ENCODE data around the gene BAIAP3.

The BAIAP3 gene

DNA sequence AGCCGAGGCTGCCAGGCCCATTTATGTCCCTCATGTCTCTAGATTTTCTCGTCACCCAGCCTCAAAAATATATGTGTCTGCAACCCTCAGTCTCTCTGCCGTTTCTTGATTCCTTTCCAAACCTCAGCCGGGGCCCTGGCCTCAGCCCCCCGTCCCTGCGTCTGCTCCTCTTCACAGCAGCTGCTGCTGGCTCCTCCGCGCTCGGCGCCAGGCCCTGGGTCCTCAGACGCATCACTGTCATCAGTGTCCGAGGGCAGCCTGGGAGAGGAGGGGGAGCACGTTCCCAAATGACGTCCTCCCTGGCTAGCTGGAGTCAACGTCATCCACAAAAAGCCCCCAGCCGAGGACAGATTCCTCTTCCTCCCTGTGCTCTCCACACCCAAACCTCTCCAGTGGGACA is 15.9 kb downstream of the BAIAP3 start:
- DNase-seq = no peak

DNA sequence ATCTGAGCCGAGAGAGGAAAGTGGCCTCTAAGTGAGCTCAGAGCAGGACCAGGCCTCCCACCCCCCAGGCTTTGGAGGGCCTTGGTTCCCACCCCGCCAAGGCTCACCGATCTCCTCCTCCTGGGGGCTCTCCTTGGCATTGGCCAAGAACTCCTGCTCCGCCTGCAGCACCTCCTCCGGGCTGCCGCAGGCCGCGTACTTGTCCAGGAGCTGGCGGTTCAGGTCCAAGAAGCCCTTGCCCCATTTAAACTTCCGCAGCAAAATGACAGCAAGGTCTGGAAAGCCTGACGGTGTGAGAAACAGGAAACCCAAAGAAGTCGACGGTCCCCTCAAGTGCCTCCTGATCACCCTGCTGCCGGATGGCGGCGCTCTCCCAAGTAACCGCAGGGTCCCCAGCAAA is 16.5 kb downstream of the BAIAP3 start:
- no peak for DNase-seq

DNA sequence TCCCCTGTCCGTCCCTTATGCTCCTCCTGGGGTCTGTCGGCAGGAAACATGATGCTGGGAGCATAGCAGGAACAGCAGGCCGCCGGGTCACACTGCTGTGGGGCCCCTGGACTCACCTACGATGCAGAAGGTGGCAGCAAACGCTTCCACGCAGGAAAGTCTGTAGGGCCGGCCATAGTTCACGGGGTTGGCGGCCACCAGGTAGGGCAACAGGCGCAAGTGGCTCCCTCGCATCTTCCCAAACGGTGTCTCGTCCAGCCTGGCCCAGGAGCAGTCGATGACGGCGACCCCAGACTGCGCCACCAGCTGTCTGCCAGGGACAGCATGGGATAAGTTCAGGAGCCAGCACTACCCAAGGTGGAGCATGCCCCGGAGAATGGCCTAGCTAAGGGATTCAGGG is 17.2 kb downstream of the BAIAP3 start:
- DNase-seq = no peak

GRCh38 chr16:1351215-1351581 is 17.8 kb downstream of the BAIAP3 start:
- no peak for DNase-seq

- DNase-seq = peak; percentile 27
Observed at GRCh38 chr16:1351582-1352362, 18.3 kb downstream of the BAIAP3 start, which contains the start of the genes GNPTG and TSR3. TSS of gene GNPTG (plus strand) at chr16:1351931. CDS start at chr16:1351966, 35 bp downstream. TSS of gene TSR3 (minus strand) at chr16:1351878. CDS start at chr16:1351804, 74 bp downstream.

GRCh38 chr16:1354815-1355540 is 21.5 kb downstream of the BAIAP3 start:
- no peak for DNase-seq

DNA sequence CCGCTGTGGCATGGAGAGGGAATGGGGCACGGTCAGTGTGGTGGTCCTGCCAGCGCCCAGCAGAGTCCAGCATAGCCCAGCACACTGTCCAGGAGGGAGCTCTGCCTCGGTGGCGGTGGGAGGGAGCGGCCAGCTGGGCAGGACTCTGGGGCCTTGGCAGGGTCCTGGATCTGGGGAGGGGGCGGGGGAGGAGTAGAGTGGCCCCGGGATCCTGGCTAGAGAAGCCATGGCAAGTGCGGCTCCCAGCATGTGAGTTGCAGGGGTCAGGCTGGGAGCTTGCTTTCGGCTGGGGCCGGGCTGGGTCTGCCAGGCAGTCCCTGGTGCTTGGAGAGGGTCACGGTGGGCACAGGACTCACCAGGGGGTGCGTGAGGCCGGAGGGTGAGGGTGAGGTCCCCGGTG is 22.1 kb downstream of the BAIAP3 start:
- no peak for DNase-seq

DNA sequence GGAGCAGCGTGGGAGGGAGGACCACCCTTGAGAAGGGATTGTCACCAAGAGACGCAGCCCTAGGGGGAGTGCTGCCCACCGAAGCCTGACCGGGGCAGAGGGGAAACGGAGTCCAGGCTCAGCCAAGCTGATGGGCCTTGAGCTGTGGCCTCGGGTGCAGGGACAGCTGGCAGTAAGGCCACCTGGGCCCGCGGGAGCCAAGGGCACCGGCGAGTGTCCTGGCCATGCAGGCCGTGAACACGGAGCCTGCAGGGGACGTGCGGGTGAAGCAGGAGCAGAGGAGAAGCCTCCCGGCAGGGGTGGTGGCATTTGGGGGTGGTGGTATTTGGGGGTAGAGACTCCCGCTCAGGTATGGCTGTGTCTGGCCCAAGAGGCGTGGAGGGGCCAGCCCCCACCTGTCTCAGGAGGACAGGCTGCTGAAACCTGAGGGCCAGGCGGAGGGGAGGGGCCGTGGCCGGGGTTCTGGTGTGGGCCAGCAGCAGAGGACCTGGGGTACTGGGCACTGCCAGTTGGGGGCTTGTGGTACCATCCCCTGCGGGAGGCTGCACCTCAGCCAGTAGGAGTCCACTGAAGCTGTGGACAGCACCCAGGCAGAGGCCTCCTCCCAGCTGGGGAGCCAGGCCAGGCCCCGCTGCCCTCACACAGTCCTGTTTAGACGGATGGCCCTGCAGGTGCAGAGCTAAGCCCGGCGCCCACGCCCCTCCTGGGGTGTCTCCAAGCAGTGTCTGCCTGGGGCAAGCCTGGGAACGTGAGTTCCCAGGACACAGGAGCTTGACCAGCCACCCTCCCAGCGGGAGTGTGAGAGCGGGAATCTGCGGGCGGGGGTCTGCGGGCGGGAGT is 22.8 kb downstream of the BAIAP3 start:
- no peak for DNase-seq

GRCh38 chr16:1357906-1358566 is 24.6 kb downstream of the BAIAP3 start:
- no peak for DNase-seq

DNA sequence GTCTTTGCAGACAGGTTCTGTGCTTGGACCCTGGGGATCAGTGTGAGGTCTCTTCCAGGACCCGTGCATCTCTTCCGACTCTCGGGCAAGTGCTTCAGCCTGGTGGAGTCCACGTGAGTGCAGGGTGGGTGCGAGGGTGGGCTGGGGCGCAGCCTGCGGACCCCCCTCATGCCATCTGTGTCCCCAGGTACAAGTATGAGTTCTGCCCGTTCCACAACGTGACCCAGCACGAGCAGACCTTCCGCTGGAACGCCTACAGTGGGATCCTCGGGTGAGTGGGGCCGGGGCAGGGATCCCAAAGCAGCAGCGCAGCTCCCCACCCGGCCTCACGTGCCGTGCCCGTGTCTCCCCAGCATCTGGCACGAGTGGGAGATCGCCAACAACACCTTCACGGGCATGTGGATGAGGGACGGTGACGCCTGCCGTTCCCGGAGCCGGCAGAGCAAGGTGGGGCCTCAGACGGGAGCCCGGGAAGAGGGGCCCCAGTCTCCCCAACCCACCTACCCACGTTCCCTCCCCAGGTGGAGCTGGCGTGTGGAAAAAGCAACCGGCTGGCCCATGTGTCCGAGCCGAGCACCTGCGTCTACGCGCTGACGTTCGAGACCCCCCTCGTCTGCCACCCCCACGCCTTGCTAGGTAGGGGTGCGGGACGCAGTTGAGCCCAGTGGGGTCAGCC is 28.4 kb downstream of the BAIAP3 start:
- DNase-seq = no peak

DNA sequence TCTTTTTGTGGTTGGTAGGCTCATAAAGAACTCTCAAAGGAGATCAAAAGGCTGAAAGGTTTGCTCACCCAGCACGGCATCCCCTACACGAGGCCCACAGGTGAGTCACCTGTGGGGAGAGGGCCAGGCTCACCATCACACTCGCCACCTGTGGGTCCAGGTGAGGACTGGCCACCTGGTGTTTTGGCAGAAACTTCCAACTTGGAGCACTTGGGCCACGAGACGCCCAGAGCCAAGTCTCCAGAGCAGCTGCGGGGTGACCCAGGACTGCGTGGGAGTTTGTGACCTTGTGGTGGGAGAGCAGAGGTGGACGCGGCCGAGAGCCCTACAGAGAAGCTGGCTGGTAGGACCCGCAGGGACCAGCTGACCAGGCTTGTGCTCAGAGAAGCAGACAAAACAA is 29.4 kb downstream of the BAIAP3 start:
- no peak for DNase-seq

GRCh38 chr16:1363501-1364041 is 30.1 kb downstream of the BAIAP3 start:
- no peak for DNase-seq

GRCh38 chr16:1364510-1364909 is 31.1 kb downstream of the BAIAP3 start:
- DNase-seq = no peak

GRCh38 chr16:1366060-1366711 is 32.7 kb downstream of the BAIAP3 start:
- DNase-seq = no peak

- no peak for DNase-seq
Observed at GRCh38 chr16:1366712-1367299, 33.4 kb downstream of the BAIAP3 start.

DNA sequence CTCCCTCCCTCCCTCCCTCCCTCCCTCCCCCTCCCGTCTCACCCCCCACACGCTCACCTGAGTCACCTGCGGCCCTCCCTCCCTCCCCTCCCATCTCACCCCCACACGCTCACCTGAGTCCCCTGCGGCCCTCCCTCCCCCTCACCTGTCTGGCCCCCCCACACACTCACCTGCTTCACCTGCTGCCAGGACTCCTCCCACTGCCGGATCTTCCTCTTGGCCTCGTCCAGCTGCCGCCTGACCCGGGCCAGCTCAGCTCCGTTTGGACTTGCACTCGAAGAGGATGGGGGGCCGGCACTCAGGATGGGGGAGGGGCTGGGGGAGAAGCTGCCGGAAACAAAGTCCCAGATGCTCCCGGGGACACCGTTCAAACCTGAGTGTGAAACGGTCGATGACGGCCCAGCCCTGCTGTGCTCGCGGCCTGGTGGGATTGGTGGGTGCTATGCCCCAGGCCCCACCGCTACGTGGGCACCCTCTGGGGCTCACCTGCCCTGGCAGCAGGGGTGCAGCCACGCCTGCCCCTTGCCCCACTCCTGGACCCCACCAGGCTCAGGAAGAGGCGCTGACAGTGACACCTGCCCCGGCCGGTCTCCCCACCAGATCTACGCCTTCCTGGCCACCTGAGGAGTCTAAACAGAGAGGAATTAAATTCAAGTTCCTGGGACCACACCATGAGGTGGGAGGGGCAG is 34.2 kb downstream of the BAIAP3 start:
- DNase-seq = no peak

GRCh38 chr16:1371054-1371978 is 37.9 kb downstream of the BAIAP3 start:
- no peak for DNase-seq

DNA sequence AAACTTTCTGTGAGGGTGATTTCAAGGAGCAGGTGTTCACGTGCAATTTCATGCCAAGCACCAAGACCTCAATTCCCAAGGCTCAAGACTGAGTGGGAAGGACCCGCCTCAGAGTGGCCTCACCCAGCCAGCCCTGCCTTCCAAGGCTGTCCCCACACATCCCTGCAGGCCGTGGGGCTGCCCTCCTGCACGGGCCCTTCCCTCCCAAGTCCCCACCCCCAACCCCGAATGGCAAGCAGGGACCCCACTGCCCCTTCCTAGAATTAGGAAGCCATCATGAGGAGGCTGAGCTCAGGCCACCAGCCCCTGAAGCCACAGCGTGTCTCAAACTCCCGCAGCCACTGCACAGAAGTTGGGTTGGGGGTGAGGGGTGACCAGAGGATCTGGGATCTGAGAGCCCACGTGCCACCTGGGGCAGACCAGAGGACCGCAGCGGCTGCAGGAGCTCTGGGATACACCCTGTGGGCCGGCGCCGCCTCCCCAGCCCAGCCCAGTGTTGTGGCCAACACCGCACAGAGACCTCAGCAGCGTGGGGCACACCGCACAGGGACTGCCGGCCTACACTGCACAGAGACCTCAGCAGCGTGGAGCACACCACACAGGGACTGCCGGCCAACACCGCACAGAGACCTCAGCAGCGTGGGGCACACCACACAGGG is 39.0 kb downstream of the BAIAP3 start:
- DNase-seq = no peak

Data from NCI-H1048 (cell line).